ENCODE data around the gene ITPKB.
A peak's percentile ranks its signal among the peaks of the same experiment; 100 is the strongest.
"Not testable (repeated sequence)": the region's sequence is repeated elsewhere in the genome, so short reads cannot be mapped to it uniquely, and the experiment has no call there.

Gene ITPKB

DNA sequence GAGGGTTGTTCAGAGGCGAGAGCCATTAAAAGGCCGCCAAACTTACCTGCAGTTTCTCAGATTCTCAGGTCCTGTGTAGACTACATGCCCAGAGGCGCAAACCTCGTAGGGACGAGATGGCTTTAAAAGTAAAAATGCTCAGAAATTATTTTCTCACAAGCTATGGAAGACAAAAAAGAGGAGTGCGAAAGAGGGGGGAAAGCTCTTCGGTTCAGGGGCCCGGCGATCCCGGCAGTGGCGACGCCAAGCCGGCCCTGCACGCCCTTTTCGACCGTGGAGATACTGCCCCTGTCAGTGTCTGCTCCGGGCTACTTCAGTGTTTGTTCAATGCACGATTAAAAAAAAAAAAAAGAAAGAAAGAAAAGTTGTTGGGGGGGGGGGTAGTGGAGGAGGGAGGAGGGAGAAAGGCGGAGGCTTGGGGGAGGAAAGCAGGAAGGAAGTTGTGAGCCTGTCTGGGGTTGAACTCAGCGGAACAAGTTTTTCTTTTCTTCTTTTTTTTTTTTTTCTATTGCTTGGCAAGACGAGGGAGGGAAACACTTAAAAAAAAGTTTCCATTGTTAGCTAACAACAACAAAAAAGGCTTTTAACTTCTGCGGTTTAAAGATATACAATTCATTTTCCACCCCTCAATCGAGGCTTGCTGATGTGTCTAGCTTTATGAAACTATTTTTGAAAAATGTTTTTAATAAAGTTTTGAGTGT is at the start of gene ITPKB:
ITPKB (minus strand) TSS at position 288 of the 701 bp plus-strand sequence. CDS start 1,824 bp downstream, outside the sequence.
- FAIRE-seq = peak; percentile 89

- no peak for FAIRE-seq
Observed at GRCh38 chr1:226787638-226788037, 48.6 kb upstream of the ITPKB start.

DNA sequence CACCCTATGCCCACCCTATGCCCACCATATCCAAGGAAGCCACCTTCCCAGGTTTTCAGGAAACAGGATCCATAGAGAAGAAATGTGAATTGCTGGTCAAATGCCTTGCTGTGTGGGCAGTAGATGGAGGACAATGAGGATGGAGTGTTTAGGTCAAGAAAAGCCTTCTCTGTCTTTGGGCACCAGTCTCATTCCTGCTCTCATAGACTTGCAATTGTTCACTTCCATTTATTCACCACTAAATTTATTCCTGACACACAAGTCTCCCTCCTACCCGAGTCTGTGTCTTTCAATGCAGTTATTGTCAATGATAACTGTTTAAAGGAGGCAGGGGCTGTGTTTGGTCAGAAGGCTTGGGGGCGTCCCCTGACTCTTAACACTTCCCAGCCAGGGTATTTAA is 48.0 kb upstream of the ITPKB start:
- FAIRE-seq = no peak

- no peak for FAIRE-seq
Observed at GRCh38 chr1:226786550-226786949, 47.5 kb upstream of the ITPKB start.

- FAIRE-seq = no peak
Observed at GRCh38 chr1:226785805-226786204, 46.7 kb upstream of the ITPKB start.

- FAIRE-seq = no peak
Observed at GRCh38 chr1:226784081-226785049, 45.3 kb upstream of the ITPKB start.

DNA sequence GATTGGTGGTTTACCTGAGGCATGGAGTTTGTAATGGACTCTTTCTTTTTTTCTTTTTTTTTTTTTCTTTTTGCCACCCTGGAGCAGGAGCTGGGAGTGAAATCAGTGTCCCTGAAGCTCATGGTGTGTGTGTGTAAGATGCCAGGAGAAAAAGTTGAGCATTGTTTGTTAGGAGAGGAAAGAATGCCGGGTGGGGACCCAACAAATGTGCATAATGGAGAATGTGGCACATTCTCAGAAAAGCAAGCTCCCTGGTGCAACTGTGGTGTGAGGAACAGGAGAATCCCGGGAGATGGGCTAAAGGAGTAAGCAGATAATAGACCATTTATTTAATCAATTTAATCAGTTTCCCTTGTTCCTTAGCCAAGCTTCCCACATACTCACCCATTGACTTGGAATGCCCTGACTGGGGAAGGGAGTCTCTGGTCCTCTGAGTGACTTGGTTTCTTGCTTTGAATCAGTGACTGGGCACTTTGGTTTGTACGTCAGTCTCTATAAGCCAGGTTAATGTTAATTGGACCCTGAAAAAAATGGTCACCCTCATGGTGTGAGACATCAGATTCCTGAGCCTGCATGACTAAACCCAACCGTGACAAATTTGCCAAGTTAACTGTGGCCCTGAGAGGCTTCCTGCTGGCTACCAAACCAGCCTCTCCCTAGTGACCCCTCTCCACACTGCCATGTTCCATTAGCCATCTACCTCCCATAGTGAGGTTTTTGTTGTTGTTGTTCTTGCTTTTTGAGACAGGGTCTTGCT is 43.9 kb upstream of the ITPKB start:
- no peak for FAIRE-seq

- no peak for FAIRE-seq
Observed at GRCh38 chr1:226781937-226782609, 43.0 kb upstream of the ITPKB start.

DNA sequence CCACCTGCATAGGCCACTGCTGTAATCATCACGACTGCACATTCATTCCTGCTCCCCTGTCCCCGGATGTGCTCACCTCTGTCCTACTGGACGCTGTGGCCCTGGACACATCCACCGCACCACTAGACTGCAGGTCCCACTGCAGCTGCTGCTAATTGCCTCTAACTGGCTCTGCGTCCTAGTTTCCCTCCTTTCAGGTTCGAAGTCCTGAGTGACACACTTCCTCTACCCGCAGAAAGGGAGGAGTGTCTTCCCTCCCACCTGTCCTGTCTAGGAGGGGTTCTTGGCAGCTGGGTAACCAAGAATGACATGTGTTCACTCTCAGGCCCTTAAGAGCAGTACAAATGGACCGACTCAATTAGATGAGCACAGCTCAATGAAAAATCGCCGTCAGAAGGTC is 40.5 kb upstream of the ITPKB start:
- FAIRE-seq = no peak

- FAIRE-seq = no peak
Observed at GRCh38 chr1:226778657-226779058, 39.6 kb upstream of the ITPKB start.

DNA sequence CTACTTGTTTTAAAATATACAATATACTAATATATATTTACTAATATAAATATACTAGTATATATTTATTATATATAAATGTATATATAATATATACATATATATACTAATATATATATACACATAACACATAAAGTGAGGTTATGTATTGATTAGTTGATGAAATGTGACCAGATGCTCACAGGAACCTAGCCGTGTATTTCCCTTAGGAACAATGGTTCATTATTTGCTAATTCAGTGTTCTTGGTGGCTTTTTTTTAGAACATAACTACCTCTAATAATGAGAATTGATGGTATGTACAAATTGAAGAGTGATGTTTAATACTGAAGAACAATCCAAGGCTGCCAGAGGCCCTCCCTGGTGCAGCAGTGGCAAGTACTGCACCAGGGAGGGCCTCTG is 37.9 kb upstream of the ITPKB start:
- FAIRE-seq = no peak

DNA sequence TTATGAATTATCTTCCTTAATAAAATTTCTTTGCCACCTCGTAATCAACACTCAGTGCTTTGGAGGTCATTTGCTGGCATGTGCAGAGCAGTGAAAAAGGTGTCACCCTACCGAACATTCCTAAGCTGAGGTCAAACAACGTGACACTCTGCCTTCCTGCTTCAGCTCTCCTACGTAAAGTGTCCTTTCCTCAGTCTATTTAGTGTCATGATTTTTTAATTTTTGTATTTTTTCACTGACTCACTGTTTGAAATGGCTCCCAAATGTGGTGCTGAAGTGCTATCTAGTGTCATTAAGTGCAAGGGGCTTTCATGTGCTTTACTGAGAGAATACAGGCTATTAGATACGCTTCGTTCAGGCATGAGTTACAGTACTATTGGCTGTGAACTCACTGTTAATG is 37.0 kb upstream of the ITPKB start:
- FAIRE-seq = no peak

DNA sequence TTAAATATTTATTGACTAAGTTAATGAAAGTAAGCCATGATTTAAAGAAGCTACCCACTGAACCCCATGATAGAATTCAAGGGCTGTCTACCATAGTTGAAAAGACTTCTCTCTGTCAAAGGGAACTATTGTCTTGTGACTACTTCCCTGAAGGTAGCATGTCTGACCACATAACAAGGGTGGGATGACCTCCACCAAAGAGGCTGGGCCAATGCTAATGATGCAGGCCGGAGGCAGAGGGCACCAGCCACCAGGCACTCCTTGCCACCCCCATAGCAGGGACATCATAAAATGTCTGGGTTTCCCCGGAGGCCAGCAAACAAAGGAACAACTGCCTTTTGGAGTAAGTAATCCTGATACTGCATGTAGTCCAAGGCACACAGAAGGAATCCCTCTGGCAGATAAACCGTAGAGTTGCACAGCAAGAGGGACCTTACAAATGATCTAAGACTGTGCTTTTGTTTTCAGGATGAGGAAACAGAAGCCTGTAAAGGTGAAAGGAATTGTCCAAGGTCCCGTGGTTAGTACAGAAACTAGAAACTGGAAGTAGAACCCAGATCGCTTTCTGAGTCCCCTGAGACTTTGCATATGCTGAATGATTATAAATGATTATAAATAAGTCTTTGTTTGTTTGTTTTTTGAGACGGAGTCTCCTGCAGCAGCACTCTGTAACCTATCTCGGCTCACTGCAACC is 33.5 kb upstream of the ITPKB start:
- FAIRE-seq = no peak

- not testable (repeated sequence) for FAIRE-seq
Observed at GRCh38 chr1:226767170-226767569, 28.1 kb upstream of the ITPKB start.

DNA sequence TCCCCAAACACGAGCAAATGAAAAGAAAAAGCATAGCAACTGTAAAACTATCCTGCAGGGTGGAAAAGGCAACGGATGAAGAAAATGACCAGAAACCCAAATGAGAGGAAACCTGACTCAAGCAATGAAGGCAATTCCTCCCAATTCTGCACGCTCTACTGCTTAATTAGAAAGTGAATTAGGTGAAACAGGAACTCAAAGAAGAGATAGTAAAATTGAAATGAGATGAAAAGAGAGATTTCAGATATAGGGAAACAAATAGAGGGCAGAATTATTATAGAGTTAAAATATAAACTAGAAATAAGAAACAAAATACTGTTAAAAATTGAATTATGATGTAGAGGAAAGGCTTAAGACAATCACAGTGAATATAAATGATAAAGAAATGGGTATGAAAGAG is 27.5 kb upstream of the ITPKB start:
- no peak for FAIRE-seq

- FAIRE-seq = no peak
Observed at GRCh38 chr1:226764533-226764932, 25.5 kb upstream of the ITPKB start.

GRCh38 chr1:226763905-226764264 is 24.8 kb upstream of the ITPKB start:
- no peak for FAIRE-seq

DNA sequence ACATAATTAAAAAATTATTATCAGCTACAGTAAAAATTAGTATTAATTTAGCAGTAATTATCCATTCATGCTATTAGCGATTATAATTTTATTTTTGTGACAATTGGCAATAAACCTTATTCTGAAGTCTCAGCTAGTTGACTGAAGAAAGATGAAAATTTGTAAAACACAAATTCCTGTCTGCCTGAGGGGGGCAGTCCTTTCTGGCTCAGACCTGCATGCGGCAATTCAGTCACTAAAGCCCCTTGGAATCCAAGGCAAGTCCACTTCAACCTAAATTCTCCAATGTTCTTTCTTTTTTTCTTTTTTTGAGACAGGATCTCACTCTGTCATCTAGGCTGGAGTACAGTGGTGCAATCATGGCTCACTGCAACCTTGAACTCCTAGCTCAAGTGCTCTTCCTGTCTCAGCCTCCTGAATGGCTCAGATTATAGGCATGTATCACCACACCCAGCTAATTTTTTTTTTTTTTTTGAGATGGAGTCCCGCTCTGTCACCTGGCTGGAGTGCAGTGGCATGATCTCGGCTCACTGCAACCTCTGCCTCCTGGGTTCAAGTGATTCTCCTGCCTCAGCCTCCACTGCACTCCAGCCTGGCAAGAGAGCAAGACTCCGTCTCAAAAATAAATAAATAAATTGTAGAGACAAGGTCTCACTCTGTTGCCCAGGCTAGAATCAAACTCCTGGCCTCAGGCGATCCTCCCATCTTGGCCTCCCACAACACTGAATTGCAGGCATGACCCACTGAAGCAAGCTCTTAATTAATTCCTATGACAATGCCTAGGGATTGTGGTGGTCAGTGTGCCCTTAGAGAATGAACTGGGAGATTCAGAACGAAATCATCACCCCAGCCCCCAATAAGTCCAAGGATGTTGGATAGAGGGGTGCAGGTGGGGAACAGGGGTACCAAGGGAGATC is 24.2 kb upstream of the ITPKB start:
- FAIRE-seq = no peak

- FAIRE-seq = no peak
Observed at GRCh38 chr1:226762055-226762454, 23.0 kb upstream of the ITPKB start.

DNA sequence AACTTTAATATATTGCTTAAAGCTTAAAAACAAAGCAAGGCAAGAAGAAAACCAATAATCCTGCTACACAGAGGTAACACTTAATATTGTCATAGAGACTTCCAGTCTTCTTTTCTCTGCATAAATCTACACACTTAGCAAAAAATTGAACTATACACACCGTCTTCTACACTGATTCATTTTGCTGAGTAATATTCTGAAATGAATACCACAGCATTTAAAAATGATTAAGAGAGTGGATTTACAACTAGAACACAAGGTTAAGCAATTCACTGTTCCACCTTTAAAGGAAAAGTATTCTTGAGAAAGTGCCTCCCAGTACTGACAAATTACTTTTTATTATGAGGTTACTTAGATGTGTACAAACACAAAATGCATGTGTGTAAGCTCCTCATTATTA is 22.2 kb upstream of the ITPKB start:
- no peak for FAIRE-seq
